Neural crest cell (in vitro differentiated cells): ENCODE measurements around the gene ERC2. TPM values are rescaled to one million over a fixed set of nuclear protein-coding genes. Genes with fewer than 3 reads are reported as not detected.
"Not testable (repeated sequence)": the region's sequence is repeated elsewhere in the genome, so short reads cannot be mapped to it uniquely, and the experiment has no call there.

Source experiments
- DNase-seq: peaks from one replicate; pipeline ENCODE4 v3.0.0; 2021; ENCODE audit warnings: low read depth, mixed read lengths, low spot score
- H3K27ac Mint-ChIP-seq: one replicate; pipeline ENCODE4 v1.8.0; 2021; ENCODE audit warnings: mild to moderate bottlenecking, mixed read lengths; ENCODE audit not compliant: unreplicated experiment
- H3K27me3 Mint-ChIP-seq: 2 replicates; pipeline ENCODE4 v1.8.0; 2021; ENCODE audit warnings: low read depth, mild to moderate bottlenecking, mixed read lengths
- H3K36me3 Mint-ChIP-seq: 2 replicates; pipeline ENCODE4 v1.8.0; 2021; ENCODE audit warnings: low read depth, mild to moderate bottlenecking, mixed read lengths
- H3K4me1 Mint-ChIP-seq: 2 replicates; pipeline ENCODE4 v1.8.0; 2021; ENCODE audit warnings: mixed read lengths
- H3K4me3 Mint-ChIP-seq: one replicate; pipeline ENCODE4 v1.8.0; 2021; ENCODE audit warnings: mild to moderate bottlenecking, mixed read lengths
- H3K9me3 Mint-ChIP-seq: 2 replicates; pipeline ENCODE4 v1.8.0; 2021; ENCODE audit warnings: mixed read lengths
- CTCF ChIP-seq: fragments of 200-600 bp; sonication (generic); conservative IDR thresholded peaks from 2 replicates; pipeline ENCODE4 v1.5.0; 2021; ENCODE audit warnings: antibody characterized with exemption, mild to moderate bottlenecking
- long read RNA-seq: library from polyadenylated mRNA; unstranded; transcript quantifications from one replicate; pipeline ENCODE4 v2.0.0, GENCODE V29; 2020
- total RNA-seq: library from RNA; stranded (reverse); gene quantifications from 2 replicates; pipeline ENCODE4 v1.2.1, GENCODE V29; 2021

Gene ERC2
- total RNA-seq, result 12.2 and 13.5 TPM in 2 replicates
- long read RNA-seq, partial matches to known transcripts, result 3 of 9 reads
- long read RNA-seq, other reads (novel, unspliced or antisense), result 6 of 9 reads

- no peaks in the 10 kb centered on the region for H3K36me3 Mint-ChIP-seq
- H3K27ac Mint-ChIP-seq, result no peak within 1 kb of the TSS
- H3K4me1 Mint-ChIP-seq, result peaks cover 13% of the 10 kb centered on the region
- DNase-seq, result peak; percentile 78
- TF ChIP-seq CTCF, result peak; percentile 63
- H3K4me3 Mint-ChIP-seq, result peak within 1 kb of the TSS; percentile 95
- peaks cover 23% of the 10 kb centered on the region for H3K27me3 Mint-ChIP-seq
- H3K9me3 Mint-ChIP-seq, result no peaks in the 10 kb centered on the region
Observed at GRCh38 chr3:56468184-56469106, at the start of gene ERC2. ERC2 (minus strand) TSS chr3:56468467.

GRCh38 chr3:56502738-56503137 is 34.5 kb upstream of the ERC2 start:
- no peak overlapping the region for H3K27ac Mint-ChIP-seq
- no peak overlapping the region for H3K4me3 Mint-ChIP-seq
- DNase-seq, result no peak
- H3K36me3 Mint-ChIP-seq, result no peaks in the 10 kb centered on the region
- H3K4me1 Mint-ChIP-seq, result no peaks in the 10 kb centered on the region
- peaks cover 17% of the 10 kb centered on the region for H3K27me3 Mint-ChIP-seq
- H3K9me3 Mint-ChIP-seq, result no peaks in the 10 kb centered on the region
- TF ChIP-seq CTCF, result no peak

GRCh38 chr3:56496376-56496775 is 28.1 kb upstream of the ERC2 start:
- H3K27me3 Mint-ChIP-seq, result peaks cover 50% of the 10 kb centered on the region
- not testable (repeated sequence) for H3K4me1 Mint-ChIP-seq

GRCh38 chr3:56494679-56495322 is 26.5 kb upstream of the ERC2 start:
- TF ChIP-seq CTCF, result peak; percentile 98
- Mint-ChIP-seq H3K4me3 (no peak overlapping the region), H3K36me3 (no peaks in the 10 kb centered on the region), H3K9me3 (no peaks in the 10 kb centered on the region), H3K27me3 (peaks cover 61% of the 10 kb centered on the region), H3K4me1 (no peaks in the 10 kb centered on the region), H3K27ac (no peak overlapping the region)
- DNase-seq, result peak; percentile 68

More at GRCh38 chr3:56496376-56496775, 28.1 kb upstream of the ERC2 start:
- not testable (repeated sequence) for H3K36me3 Mint-ChIP-seq, DNase-seq, H3K27ac Mint-ChIP-seq, H3K4me3 Mint-ChIP-seq, H3K9me3 Mint-ChIP-seq

GRCh38 chr3:56491566-56491965 is 23.3 kb upstream of the ERC2 start:
- DNase-seq, result no peak
- H3K4me3 Mint-ChIP-seq, result no peak overlapping the region
- TF ChIP-seq CTCF, result no peak
- H3K4me1 Mint-ChIP-seq, result no peaks in the 10 kb centered on the region
- no peak overlapping the region for H3K27ac Mint-ChIP-seq
- no peaks in the 10 kb centered on the region for H3K36me3 Mint-ChIP-seq
- peaks cover 73% of the 10 kb centered on the region for H3K27me3 Mint-ChIP-seq
- H3K9me3 Mint-ChIP-seq, result no peaks in the 10 kb centered on the region
